NCI-H82 (cell line): ENCODE measurements around the gene RACGAP1.

Experiments
- DNase-seq: peaks from one replicate; lab custom pipeline; 2025; lab: John Stamatoyannopoulos, UW

RACGAP1 gene, protein sequence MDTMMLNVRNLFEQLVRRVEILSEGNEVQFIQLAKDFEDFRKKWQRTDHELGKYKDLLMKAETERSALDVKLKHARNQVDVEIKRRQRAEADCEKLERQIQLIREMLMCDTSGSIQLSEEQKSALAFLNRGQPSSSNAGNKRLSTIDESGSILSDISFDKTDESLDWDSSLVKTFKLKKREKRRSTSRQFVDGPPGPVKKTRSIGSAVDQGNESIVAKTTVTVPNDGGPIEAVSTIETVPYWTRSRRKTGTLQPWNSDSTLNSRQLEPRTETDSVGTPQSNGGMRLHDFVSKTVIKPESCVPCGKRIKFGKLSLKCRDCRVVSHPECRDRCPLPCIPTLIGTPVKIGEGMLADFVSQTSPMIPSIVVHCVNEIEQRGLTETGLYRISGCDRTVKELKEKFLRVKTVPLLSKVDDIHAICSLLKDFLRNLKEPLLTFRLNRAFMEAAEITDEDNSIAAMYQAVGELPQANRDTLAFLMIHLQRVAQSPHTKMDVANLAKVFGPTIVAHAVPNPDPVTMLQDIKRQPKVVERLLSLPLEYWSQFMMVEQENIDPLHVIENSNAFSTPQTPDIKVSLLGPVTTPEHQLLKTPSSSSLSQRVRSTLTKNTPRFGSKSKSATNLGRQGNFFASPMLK

DNA sequence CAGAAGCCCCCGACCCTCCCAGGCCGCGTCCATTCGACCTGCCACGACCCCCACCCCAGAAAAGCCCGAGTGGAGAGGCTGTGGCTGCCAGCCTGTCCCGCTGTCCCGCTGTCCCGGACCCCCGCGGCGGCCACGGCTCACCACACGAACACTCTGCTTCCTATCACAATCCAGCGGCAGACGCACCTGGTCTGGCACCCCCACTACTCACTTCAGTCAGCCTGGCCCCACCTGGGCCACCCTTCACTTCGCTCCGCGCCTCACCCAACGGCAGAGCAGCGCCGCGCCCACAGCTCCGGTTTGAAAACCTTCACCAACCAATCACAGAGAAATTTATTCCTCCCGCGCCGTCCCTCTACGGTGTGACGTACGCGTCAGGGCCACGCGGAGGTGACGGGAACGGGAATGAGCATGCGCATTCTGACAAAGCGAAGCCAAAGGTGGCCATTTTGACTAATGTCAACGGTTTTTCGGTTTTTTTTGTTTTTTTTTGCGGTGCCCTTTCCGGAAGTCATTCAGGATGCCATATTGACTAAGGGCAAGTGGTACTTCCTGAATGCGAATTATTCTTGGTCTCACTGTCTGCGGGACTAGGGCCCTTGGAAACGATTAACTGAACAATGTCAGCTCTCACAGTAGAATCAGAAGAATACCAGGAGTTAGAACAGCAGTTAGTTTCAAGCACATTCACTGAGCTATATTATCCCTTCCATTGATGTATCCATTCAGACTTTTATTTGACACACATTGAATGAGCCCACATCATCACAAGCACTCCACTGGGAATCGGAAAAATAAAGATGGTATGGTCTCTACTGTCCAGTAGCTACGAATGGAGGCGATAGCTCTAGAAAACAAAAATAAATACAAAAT is at the start of gene RACGAP1:
RACGAP1 (minus strand) TSS at position 308 of the 873 bp plus-strand sequence. CDS start 8,779 bp downstream, outside the sequence.
- peak; percentile 100 for DNase-seq

- no peak for DNase-seq
Measured at GRCh38 chr12:50073712-50074111, 48.4 kb upstream of the RACGAP1 start.

- DNase-seq, result no peak
Measured at GRCh38 chr12:50073206-50073605, 47.9 kb upstream of the RACGAP1 start.

DNA sequence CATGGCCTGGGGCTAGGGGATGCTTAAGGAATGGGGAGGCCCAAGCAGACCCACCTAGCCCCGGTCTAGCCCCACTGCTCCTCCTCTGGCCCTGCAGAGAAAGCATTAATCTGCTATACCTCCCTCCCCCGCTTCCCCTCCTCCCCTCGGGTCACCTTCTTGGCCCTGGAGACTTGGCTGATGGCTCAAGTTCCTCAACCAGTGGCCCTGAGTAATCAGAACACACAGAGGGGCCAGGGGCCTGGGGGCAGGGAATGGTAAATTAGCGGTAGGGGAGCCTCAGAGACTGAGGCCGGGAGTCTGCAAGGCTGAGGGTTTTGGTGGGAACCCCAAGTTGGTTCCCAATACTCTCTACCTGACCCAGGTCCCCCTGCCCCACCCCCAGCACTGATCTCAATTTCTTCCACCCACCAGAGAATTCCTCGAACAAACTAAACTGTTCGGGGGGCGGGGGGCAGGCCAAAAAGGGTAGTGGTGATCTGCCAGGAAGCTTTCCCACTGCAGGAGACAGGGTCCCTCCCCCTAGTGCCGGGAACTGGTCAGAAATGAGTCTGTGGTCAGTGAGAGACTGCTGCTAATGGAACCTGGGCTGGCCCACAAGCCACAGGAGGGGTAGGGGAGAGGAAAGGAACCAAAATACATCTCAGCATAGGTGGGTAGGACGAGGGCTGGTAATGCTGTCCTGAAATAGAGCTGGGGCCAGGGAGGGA is 47.1 kb upstream of the RACGAP1 start:
- no peak for DNase-seq

GRCh38 chr12:50070314-50071060 is 45.2 kb upstream of the RACGAP1 start:
- DNase-seq, result peak; percentile 89

DNA sequence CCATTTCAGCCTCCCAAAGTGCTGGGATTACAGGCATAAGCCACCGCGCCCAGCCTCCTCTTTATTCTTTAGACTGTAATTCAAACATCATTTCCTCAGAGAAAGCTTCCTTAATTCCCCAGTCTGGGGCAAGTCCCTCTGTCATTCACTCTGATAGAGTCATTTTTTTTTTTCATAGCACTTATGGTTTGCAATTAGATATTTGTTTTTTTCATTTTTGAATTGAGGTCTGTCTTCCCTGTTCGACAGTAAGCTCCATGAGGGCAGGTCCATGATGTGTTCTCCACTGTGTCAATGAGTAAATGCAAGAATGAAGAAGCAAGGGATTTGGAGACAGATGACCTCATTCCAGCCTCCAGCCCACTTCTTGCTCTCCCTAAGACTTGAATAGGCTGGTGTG is 44.2 kb upstream of the RACGAP1 start:
- no peak for DNase-seq

GRCh38 chr12:50069069-50069468 is 43.8 kb upstream of the RACGAP1 start:
- DNase-seq, result no peak

DNA sequence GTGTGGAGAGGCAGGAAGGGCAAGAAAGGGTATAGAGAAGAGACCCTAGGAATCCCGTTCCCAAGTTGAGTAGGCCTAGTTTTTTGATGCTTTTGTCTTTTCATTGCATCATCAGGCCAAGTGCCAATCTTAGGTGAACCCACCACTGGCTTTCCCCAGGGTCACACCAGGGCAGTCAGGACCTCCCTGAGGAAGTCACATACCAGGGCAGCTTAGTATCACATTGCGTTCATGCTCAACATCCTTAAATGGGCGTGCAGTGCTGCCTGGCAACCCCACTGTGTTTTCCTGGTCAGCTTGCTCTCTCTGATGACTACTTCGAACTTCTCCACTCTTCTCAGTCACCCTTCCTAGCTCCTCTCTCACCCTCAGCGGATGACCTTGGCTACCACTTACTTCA is 41.1 kb upstream of the RACGAP1 start:
- DNase-seq, result peak; percentile 49

DNA sequence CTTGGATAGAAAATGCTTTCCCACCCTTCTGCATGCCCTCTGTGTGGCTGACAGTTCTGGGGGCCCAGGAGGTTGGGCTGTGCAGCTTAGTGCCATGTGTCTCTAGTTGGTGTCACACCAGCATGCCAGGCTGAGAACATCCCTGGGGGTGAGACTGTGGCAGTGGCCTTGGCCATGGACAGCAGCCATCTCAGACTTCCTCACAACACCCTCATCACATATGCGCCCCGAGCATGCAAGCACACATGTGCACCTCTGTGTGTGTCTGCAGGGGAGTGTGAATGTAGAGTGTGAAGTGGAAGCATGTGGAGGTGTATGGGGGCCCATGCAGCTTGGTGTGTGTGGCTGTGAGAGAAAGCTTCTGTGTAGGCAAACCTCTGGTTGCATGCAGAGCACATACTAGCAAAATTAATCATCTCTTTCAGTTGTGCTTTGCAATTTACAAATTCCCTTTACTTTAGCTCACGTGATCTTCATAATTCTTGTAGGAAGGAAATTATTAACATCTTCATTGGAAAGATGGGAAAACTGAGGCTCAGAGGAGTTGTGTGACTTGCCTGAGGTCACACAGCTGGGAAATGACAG is 40.5 kb upstream of the RACGAP1 start:
- DNase-seq, result no peak

DNA sequence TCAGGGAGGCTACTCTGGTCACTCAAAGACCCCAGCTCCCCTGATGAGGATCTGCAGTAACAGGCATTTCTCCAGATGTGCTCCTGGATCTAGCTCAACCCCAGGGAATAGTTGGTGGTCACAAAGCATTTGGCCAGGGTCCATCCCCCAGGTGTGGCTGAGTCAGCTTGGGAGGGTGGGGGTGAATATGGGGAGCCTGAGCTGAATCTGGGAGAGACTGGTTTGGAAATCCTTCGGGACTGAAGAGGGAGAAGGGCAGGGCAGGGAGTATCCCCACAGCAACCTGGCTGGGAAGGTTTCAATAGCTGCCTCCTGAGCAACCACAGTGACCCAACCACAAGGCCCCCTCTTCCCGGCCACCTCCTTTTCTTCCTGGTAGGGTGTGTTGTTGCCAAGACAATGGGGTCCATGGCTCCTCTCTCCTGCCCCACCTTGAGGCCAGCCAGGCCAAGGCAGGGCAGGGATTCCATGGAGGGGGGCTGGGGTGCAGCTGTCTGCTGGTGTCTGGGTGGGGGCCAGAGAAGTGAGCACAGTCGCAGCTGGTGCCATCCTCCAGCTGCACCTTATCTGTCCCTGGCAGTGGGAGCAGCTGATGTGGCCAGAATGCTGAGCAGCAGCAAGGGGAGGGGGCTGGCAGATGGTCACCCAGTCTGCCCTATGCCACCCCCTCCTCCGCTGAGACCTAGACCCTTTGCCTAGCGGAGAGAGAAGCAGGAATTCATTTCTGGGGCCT is 37.6 kb upstream of the RACGAP1 start:
- DNase-seq, result peak; percentile 47

GRCh38 chr12:50061946-50062686 is 36.8 kb upstream of the RACGAP1 start:
- DNase-seq, result no peak

DNA sequence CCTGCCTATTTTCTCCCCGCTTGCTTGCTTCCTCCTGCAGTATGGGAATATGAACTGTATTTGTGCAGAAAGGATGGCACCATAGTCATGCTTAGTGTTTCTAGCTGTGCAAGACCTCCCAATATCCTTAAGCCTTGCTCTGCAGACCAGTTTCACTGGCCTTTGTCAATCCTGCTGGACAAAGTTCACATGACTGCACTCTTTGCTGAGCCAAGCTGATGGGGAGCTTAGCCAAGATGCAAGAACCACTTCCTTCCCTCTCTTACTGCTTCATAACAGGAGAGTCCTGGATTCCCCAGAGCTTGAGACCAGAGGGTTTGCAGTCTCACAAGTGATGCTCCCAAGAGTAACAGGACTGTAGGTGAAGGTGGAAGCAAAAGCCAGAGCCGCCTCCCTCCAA is 35.9 kb upstream of the RACGAP1 start:
- DNase-seq, result no peak

DNA sequence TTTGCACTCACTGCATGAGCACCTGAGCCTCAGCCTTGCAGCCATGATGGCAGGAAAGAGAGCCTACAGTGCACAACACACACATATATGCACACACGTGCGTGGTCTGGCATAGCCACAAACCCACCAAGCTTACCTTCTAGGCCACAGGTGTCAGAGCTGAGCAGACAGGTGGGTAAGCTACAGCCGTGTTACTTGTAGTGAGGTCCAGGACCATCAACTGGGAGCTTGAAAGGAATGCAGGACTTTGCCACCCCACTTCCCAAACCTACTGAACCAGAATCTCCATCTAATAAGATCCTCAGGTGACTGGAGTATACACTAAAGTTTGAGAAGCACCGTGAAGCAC is 34.8 kb upstream of the RACGAP1 start:
- no peak for DNase-seq

GRCh38 chr12:50059440-50060119 is 34.3 kb upstream of the RACGAP1 start:
- no peak for DNase-seq

GRCh38 chr12:50058743-50059312 is 33.5 kb upstream of the RACGAP1 start:
- no peak for DNase-seq

DNA sequence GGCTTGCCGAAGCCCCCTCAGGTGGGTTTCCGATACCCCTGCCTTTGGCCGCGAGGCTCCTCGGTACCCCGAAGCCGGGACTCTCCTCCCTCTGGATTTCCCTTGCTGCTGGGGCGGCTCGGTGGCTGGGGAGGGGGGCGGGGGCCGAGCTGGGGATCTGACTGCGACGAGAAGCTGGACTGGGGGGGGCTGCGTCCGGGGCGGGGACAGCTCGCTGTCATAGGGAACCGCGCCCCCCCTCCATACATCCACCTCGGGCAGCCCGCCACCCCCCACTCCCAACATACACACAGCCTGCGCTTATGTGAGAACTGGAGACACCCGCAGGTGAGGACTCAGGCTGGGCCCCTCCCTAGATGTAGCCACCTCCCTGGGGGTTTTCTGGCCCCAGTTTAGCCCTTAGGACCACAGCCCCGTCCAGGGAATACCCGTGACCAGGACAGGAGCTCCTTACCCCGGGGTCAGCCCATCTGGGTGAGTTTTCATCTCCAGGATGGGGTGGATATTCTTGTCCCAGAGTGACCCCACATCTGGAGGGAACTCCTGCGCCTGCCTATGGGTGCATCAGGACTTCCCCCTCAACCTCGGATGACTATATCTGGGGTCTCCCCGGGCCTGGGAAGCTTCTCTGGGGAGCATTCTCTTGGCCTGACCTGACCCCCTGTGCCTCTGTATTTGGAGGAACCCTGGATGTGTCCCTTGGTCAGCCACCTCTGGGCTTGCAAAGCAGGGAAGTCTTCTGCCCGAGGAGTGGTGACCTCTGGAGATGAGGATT is 32.8 kb upstream of the RACGAP1 start:
- DNase-seq, result peak; percentile 36

- DNase-seq, result peak; percentile 89
Measured at GRCh38 chr12:50057000-50057841, 31.9 kb upstream of the RACGAP1 start, which contains the start of gene ASIC1. TSS of gene ASIC1 (plus strand) at chr12:50057596. CDS start at chr12:50058767, 1,171 bp downstream.
